OCI-LY3 (cell line): ENCODE data around the gene CACNA1B.

Source experiments
- H2AFZ ChIP-seq: fragments of 200-600, 300-600 bp; shearing (Covaris generic); 2 replicates; pipeline ENCODE4 v1.6.0; 2014; ENCODE audit warnings: antibody characterized with exemption, low read depth, low read length
- H3K27ac ChIP-seq: fragments of 200-600, 300-600 bp; sonication (generic); 2 replicates; pipeline ENCODE4 v1.5.1; 2014; ENCODE audit warnings: mild to moderate bottlenecking, low read length, moderate library complexity, mixed read lengths
- H3K27me3 ChIP-seq: fragments of 200-600, 300-600 bp; sonication (generic); 2 replicates; pipeline ENCODE4 v1.6.1; 2014; ENCODE audit warnings: low read depth, low read length, mixed read lengths
- H3K36me3 ChIP-seq: fragments of 200-600, 300-600 bp; sonication (generic); replicated peaks from 2 replicates; pipeline ENCODE3; 2014; ENCODE audit warnings: low read depth, low read length, mixed read lengths
- H3K4me1 ChIP-seq: fragments of 300-600, 200-600 bp; sonication (generic); 2 replicates; pipeline ENCODE4 v1.6.1; 2014; ENCODE audit warnings: low read length, mixed read lengths
- H3K4me2 ChIP-seq: fragments of 200-600, 300-600 bp; sonication (generic); 2 replicates; pipeline ENCODE4 v1.6.1; 2014; ENCODE audit warnings: low read length, mixed read lengths
- H3K4me3 ChIP-seq: fragments of 300-600, 200-600 bp; sonication (generic); 2 replicates; pipeline ENCODE4 v1.5.1; 2014; ENCODE audit warnings: antibody characterized with exemption, mild to moderate bottlenecking, low read length, moderate library complexity
- H3K79me2 ChIP-seq: fragments of 300-600, 200-600 bp; shearing (Covaris generic); 2 replicates; pipeline ENCODE4 v1.6.1; 2014; ENCODE audit warnings: mild to moderate bottlenecking, low read length, mixed read lengths
- H3K9ac ChIP-seq: fragments of 300-600, 200-600 bp; shearing (Covaris generic); 2 replicates; pipeline ENCODE4 v1.6.0; 2014; ENCODE audit warnings: mild to moderate bottlenecking, low read length, moderate library complexity
- H3K9me3 ChIP-seq: fragments of 200-600, 300-600 bp; shearing (Covaris generic); 2 replicates; pipeline ENCODE4 v1.6.1; 2014; ENCODE audit warnings: low read length, mixed read lengths; ENCODE audit not compliant: insufficient read depth
- H4K20me1 ChIP-seq: fragments of 200-600, 300-600 bp; sonication (generic); 2 replicates; pipeline ENCODE4 v1.6.1; 2016; ENCODE audit warnings: low read length, mixed read lengths; ENCODE audit not compliant: insufficient read depth
- EZH2phosphoT487 ChIP-seq: fragments of 200-600 bp; shearing (Covaris generic); IDR thresholded peaks from 2 replicates; pipeline ENCODE4 v1.6.1; 2018; ENCODE audit warnings: antibody characterized with exemption, mixed run types, low read depth
- TF ChIP-seq, protein P1 (sequence below): fragments of 200-600, 300-600 bp; sonication (generic); IDR thresholded peaks from 2 replicates; pipeline ENCODE4 v1.5.1; 2014; ENCODE audit warnings: antibody characterized with exemption, low read length, low read depth

Gene CACNA1B

DNA sequence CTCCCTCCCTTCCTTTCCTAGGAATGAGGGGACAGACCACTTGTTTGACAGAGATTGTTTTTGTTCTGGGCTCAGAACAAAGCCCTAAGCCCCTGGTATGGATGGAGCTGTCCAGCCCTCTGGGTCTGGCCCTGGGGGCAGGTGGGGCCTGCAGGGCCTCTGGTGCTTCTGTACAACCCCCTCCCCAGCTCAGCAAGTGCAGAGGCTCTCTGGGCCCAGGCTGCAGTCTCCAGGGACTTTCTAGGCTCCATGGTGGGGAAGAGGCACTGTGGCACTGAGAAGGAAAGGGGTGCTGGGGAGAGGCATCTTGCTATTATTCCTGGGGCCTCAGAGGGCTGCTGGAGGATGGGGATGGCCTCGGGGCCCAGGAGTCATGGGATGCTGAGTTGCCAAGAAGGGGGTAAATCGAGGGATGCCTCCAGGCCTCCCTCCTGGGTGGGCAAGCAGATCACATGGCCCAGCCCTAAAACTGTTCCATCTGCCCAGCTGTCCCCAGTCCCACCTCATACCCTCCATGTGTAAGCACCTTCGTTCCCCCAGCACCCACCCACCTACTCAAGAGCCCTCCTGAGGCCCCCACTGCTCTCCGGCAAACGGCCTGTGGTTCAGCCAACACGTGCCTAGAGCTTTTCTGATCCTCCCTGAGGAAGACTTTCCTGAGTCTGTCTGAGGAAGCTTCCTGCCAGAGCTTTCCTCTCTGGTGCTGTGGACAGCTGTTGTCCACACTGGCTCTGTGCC is 225.7 kb downstream of the CACNA1B start:
- Histone ChIP-seq H3K9me3 (no peaks in the 10 kb centered on the region), H3K4me2 (no peak overlapping the region), H3K36me3 (peaks cover 38% of the 10 kb centered on the region), H2AFZ (no peak overlapping the region), H3K9ac (no peak overlapping the region), H3K79me2 (no peaks in the 10 kb centered on the region), H3K27me3 (no peaks in the 10 kb centered on the region), H3K27ac (no peak overlapping the region), H3K4me3 (no peak overlapping the region), H3K4me1 (no peaks in the 10 kb centered on the region), H4K20me1 (peaks cover 21% of the 10 kb centered on the region)
- TF ChIP-seq EZH2phosphoT487: no peak
- TF ChIP-seq, protein P1, sequence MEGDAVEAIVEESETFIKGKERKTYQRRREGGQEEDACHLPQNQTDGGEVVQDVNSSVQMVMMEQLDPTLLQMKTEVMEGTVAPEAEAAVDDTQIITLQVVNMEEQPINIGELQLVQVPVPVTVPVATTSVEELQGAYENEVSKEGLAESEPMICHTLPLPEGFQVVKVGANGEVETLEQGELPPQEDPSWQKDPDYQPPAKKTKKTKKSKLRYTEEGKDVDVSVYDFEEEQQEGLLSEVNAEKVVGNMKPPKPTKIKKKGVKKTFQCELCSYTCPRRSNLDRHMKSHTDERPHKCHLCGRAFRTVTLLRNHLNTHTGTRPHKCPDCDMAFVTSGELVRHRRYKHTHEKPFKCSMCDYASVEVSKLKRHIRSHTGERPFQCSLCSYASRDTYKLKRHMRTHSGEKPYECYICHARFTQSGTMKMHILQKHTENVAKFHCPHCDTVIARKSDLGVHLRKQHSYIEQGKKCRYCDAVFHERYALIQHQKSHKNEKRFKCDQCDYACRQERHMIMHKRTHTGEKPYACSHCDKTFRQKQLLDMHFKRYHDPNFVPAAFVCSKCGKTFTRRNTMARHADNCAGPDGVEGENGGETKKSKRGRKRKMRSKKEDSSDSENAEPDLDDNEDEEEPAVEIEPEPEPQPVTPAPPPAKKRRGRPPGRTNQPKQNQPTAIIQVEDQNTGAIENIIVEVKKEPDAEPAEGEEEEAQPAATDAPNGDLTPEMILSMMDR: no peak

DNA sequence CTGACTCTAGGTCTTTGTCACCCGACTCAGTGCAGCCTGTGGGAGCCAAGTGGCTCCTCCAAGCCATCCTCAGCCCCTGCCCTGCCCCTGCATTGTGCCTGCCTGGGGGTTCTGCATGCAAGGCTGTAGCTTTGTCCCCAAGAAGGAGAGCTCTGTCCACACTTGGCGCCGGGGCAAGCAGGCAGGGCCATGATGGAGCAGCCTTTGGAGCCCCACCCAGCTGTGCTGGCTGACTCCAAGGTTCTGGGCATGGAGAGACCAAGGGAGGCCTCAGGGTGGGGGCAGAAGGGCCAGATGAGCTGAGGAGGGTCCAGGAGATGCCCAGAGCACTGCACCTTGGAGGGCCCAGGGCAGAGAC is 226.2 kb downstream of the CACNA1B start:
- no peak overlapping the region for H3K4me2 ChIP-seq
- H3K4me1 ChIP-seq: no peaks in the 10 kb centered on the region
- H3K4me3 ChIP-seq: no peak overlapping the region
- no peaks in the 10 kb centered on the region for H3K9me3 ChIP-seq
- peaks cover 18% of the 10 kb centered on the region for H4K20me1 ChIP-seq
- no peaks in the 10 kb centered on the region for H3K79me2 ChIP-seq
- no peaks in the 10 kb centered on the region for H3K27me3 ChIP-seq
- no peak overlapping the region for H2AFZ ChIP-seq
- peaks cover 33% of the 10 kb centered on the region for H3K36me3 ChIP-seq
- TF ChIP-seq, protein P1: no peak
- no peak for TF ChIP-seq EZH2phosphoT487
- H3K9ac ChIP-seq: no peak overlapping the region
- no peak overlapping the region for H3K27ac ChIP-seq

DNA sequence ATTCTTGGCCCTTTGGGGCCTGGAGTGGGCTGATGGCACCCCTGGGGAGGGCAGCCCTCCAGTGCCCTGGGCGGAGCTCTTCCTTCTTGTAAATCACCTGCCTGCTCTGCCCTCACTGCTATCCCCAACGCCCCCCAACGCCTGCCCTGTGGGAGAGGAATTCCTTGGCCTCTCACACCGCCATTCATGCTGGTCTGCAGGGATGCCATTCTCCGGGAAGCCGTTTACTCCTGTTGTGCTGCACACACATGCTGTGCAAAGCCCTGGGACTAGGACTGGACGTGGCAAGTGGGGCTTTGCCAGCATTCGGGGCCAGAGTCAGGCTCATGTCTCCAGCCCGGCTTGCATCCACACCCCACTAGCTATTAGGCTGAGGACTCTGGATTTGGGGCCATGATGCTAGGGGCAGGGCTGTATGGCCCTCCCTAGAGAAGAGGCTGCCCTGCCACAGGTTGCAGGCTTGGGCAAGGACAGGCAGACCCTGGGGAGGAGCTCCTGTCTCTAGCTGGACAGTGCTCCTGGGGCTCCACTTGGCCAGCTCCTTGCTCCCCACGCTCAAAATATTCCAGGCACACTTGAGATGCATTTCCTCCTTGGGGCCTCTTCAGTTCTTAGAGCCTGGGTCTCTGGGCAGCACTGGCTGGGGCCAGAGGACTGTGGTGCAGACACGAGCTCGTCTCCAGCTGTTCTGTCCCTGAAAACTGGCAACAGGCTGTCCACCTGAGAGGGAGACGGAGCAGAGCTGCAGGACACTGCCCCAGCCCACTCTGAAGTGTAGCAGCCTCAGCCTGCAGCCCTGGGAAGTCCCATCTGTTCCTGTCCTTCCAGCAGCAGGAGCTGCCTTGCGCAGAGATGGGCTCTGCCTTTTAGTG is 226.9 kb downstream of the CACNA1B start:
- no peak overlapping the region for H3K27ac ChIP-seq
- no peak overlapping the region for H3K9ac ChIP-seq
- H3K9me3 ChIP-seq: no peaks in the 10 kb centered on the region
- H2AFZ ChIP-seq: no peak overlapping the region
- H3K4me3 ChIP-seq: no peak overlapping the region
- TF ChIP-seq, protein P1: no peak
- TF ChIP-seq EZH2phosphoT487: no peak
- no peaks in the 10 kb centered on the region for H3K79me2 ChIP-seq
- H3K4me2 ChIP-seq: no peak overlapping the region
- no peaks in the 10 kb centered on the region for H3K4me1 ChIP-seq
- peaks cover 31% of the 10 kb centered on the region for H3K36me3 ChIP-seq
- peaks cover 11% of the 10 kb centered on the region; the same call in 1 of the 2 replicates for H4K20me1 ChIP-seq
- H3K27me3 ChIP-seq: no peaks in the 10 kb centered on the region

DNA sequence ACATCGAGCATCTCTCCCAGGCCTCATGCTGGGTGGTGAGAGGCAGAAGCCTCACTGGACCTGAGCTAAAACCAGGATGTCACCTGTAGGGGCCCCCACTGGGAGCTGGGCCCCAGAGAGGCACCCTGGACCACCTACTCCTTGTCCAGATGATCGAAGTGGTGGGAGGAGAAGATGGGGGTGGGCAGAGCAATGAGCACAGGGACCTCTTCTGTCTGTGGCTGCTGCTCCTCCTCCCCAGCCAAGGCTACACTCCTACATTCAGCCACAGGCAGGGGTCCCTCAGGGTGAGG is 227.5 kb downstream of the CACNA1B start:
- TF ChIP-seq, protein P1: no peak
- no peak for TF ChIP-seq EZH2phosphoT487
- Histone ChIP-seq H4K20me1 (peaks cover 5% of the 10 kb centered on the region; the same call in 1 of the 2 replicates), H3K27me3 (no peaks in the 10 kb centered on the region), H3K4me2 (no peak overlapping the region), H3K79me2 (no peaks in the 10 kb centered on the region), H3K4me1 (no peaks in the 10 kb centered on the region), H3K9me3 (no peaks in the 10 kb centered on the region), H3K9ac (no peak overlapping the region), H3K27ac (no peak overlapping the region), H3K36me3 (peaks cover 28% of the 10 kb centered on the region), H3K4me3 (no peak overlapping the region), H2AFZ (no peak overlapping the region)
